A549 (cell line): ENCODE measurements around the gene SNUPN.
"Not testable (repeated sequence)": the region's sequence is repeated elsewhere in the genome, so short reads cannot be mapped to it uniquely, and the experiment has no call there.

Source experiments
- POLR2A ChIP-seq: IDR thresholded peaks from 2 replicates; pipeline ENCODE4 v1.6.1; 2012; ENCODE audit warnings: mild to moderate bottlenecking, low read length
- RCOR1 ChIP-seq: fragments of 150-350 bp; IDR thresholded peaks from 2 replicates; pipeline ENCODE4 v1.6.1; 2014; ENCODE audit warnings: antibody characterized with exemption, low read length, low read depth
- TF ChIP-seq, protein P1 (sequence below): fragments of 200-600 bp; sonication (generic); IDR thresholded peaks from 2 replicates; pipeline ENCODE4 v1.6.1; 2016; ENCODE audit warnings: antibody characterized with exemption, mild to moderate bottlenecking, moderate library complexity

DNA sequence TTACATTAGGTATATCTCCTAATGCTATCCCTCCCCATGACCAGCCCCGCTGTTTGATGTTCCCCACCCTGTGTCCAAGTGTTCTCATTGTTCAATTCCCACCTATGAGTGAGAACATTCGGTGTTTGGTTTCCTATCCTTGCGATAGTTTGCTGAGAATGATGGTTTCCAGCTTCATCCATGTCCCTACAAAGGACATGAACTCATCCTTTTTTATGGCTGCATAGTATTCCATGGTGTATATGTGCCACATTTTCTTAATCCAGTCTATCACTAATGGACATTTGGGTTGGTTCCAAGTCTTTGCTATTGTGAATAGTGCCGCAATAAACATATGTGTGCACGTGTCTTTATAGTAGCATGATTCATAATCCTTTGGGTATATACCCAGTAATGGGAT lies 39.1 kb downstream of the SNUPN start:
- not testable (repeated sequence) for TF ChIP-seq RCOR1, POLR2A
- TF ChIP-seq, protein P1, sequence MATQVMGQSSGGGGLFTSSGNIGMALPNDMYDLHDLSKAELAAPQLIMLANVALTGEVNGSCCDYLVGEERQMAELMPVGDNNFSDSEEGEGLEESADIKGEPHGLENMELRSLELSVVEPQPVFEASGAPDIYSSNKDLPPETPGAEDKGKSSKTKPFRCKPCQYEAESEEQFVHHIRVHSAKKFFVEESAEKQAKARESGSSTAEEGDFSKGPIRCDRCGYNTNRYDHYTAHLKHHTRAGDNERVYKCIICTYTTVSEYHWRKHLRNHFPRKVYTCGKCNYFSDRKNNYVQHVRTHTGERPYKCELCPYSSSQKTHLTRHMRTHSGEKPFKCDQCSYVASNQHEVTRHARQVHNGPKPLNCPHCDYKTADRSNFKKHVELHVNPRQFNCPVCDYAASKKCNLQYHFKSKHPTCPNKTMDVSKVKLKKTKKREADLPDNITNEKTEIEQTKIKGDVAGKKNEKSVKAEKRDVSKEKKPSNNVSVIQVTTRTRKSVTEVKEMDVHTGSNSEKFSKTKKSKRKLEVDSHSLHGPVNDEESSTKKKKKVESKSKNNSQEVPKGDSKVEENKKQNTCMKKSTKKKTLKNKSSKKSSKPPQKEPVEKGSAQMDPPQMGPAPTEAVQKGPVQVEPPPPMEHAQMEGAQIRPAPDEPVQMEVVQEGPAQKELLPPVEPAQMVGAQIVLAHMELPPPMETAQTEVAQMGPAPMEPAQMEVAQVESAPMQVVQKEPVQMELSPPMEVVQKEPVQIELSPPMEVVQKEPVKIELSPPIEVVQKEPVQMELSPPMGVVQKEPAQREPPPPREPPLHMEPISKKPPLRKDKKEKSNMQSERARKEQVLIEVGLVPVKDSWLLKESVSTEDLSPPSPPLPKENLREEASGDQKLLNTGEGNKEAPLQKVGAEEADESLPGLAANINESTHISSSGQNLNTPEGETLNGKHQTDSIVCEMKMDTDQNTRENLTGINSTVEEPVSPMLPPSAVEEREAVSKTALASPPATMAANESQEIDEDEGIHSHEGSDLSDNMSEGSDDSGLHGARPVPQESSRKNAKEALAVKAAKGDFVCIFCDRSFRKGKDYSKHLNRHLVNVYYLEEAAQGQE = not testable (repeated sequence)
